ENCODE measurements around the gene FAM171A2.
A peak's percentile ranks its signal among the peaks of the same experiment; 100 is the strongest.
"Not testable (repeated sequence)": the region's sequence is repeated elsewhere in the genome, so short reads cannot be mapped to it uniquely, and the experiment has no call there.

Gene FAM171A2

GRCh38 chr17:44363613-44364159, at the start of gene FAM171A2:
FAM171A2 (minus strand) TSS chr17:44363853; CDS start chr17:44363714, 139 bp downstream.
- DNase-seq (ENCODE audit: low read depth): no peak

GRCh38 chr17:44409309-44410028, 45.8 kb upstream of the FAM171A2 start:
- no peak for DNase-seq (ENCODE audit: low read depth)

GRCh38 chr17:44408786-44409185, 45.1 kb upstream of the FAM171A2 start:
- DNase-seq (ENCODE audit: low read depth): no peak

GRCh38 chr17:44402564-44403172, 39.0 kb upstream of the FAM171A2 start:
- DNase-seq (ENCODE audit: low read depth): no peak

GRCh38 chr17:44400226-44400847, 36.7 kb upstream of the FAM171A2 start:
- peak; percentile 22 for DNase-seq (ENCODE audit: low read depth)

- no peak for DNase-seq (ENCODE audit: low read depth)
Observed at GRCh38 chr17:44398692-44399691, 35.3 kb upstream of the FAM171A2 start.

GRCh38 chr17:44397479-44398440, 34.1 kb upstream of the FAM171A2 start:
- DNase-seq (ENCODE audit: low read depth): no peak

GRCh38 chr17:44396946-44397345, 33.3 kb upstream of the FAM171A2 start:
- DNase-seq (ENCODE audit: low read depth): no peak

GRCh38 chr17:44394833-44395232, 31.2 kb upstream of the FAM171A2 start:
- DNase-seq (ENCODE audit: low read depth): no peak

GRCh38 chr17:44394112-44394511, 30.5 kb upstream of the FAM171A2 start:
- not testable (repeated sequence) for DNase-seq (ENCODE audit: low read depth)

GRCh38 chr17:44390250-44390870, 26.7 kb upstream of the FAM171A2 start:
- DNase-seq (ENCODE audit: low read depth): no peak

GRCh38 chr17:44389723-44390202, 26.1 kb upstream of the FAM171A2 start:
- no peak for DNase-seq (ENCODE audit: low read depth)

GRCh38 chr17:44389281-44389680, 25.6 kb upstream of the FAM171A2 start, which contains the start of gene ITGA2B:
ITGA2B (minus strand) TSS chr17:44389649; CDS start chr17:44389473, 176 bp downstream.
- no peak for DNase-seq (ENCODE audit: low read depth)

- DNase-seq (ENCODE audit: low read depth): no peak
Observed at GRCh38 chr17:44387804-44388203, 24.2 kb upstream of the FAM171A2 start.

GRCh38 chr17:44386182-44386525, 22.5 kb upstream of the FAM171A2 start:
- DNase-seq (ENCODE audit: low read depth): no peak

- peak; percentile 42 for DNase-seq (ENCODE audit: low read depth)
Observed at GRCh38 chr17:44385287-44386181, 21.9 kb upstream of the FAM171A2 start.

GRCh38 chr17:44384823-44385286, 21.2 kb upstream of the FAM171A2 start:
- no peak for DNase-seq (ENCODE audit: low read depth)

- DNase-seq (ENCODE audit: low read depth): no peak
Observed at GRCh38 chr17:44384281-44384822, 20.7 kb upstream of the FAM171A2 start.

Measured in fibroblast of the conjunctiva (primary cell).